Measurements from ENCODE around the gene ANAPC7.
"Not testable (repeated sequence)": the region's sequence is repeated elsewhere in the genome, so short reads cannot be mapped to it uniquely, and the experiment has no call there.

DNA sequence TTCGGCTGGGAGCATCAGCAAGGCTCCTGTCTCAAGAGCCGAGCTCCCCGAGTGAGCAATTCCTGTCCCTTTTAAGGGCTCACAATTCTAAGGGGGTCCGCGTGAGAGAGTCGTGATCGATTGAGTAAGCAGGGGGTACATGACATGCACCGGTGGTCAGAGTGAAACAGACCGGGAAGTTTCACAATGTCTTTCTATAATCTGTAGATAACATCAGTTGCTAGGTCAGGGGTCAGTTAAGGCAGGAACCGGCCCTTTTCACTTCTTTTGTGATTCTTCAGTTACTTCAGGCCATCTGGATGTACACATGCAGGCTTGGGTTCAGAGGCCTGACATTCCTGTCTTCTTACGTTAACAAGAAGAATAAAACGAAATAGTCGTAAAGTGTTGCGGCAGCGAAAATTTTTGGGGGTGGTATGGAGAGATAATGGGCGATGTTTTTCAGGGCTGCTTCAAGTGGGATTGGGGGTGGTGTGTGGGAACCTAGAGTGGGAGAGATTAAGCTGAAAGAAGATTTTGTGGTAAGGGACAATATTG lies 1.7 kb upstream of the ANAPC7 start:
- TF ChIP-seq, protein P1, sequence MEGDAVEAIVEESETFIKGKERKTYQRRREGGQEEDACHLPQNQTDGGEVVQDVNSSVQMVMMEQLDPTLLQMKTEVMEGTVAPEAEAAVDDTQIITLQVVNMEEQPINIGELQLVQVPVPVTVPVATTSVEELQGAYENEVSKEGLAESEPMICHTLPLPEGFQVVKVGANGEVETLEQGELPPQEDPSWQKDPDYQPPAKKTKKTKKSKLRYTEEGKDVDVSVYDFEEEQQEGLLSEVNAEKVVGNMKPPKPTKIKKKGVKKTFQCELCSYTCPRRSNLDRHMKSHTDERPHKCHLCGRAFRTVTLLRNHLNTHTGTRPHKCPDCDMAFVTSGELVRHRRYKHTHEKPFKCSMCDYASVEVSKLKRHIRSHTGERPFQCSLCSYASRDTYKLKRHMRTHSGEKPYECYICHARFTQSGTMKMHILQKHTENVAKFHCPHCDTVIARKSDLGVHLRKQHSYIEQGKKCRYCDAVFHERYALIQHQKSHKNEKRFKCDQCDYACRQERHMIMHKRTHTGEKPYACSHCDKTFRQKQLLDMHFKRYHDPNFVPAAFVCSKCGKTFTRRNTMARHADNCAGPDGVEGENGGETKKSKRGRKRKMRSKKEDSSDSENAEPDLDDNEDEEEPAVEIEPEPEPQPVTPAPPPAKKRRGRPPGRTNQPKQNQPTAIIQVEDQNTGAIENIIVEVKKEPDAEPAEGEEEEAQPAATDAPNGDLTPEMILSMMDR (IDR thresholded peaks at IDR 0.05) = not testable (repeated sequence)
- TF ChIP-seq POLR2AphosphoS5 (IDR thresholded peaks at IDR 0.05) = not testable (repeated sequence)
